Stimulated activated CD8-positive, alpha-beta memory T cell treated with anti-CD3 and anti-CD28 coated beads, Interleukin-7, amount 100 ng/mL, for 24 hours (primary cell): ENCODE data around the gene PAPPA.

ENCODE experiments used
- DNase-seq: peaks from one replicate; pipeline ENCODE4 v3.0.0-alpha.2; 2020; ENCODE audit warnings: low read depth

Gene PAPPA

GRCh38 chr9:116151966-116152381 lies 1.6 kb upstream of the PAPPA start:
- no peak for DNase-seq

GRCh38 chr9:116152390-116152789 lies 1.2 kb upstream of the PAPPA start:
- no peak for DNase-seq

GRCh38 chr9:116152941-116153764 lies 438 bp upstream of the PAPPA start:
- no peak for DNase-seq

- DNase-seq = no peak
Observed at GRCh38 chr9:116154334-116154975, 864 bp downstream of the PAPPA start.

- no peak for DNase-seq
Observed at GRCh38 chr9:116154976-116155697, 1.5 kb downstream of the PAPPA start.

- DNase-seq = no peak
Observed at GRCh38 chr9:116155698-116156039, 2.1 kb downstream of the PAPPA start.

- no peak for DNase-seq
Observed at GRCh38 chr9:116156621-116157314, 3.2 kb downstream of the PAPPA start.

GRCh38 chr9:116157436-116158138 lies 4.0 kb downstream of the PAPPA start:
- DNase-seq = no peak

- no peak for DNase-seq
Observed at GRCh38 chr9:116160676-116161571, 7.3 kb downstream of the PAPPA start.

- DNase-seq = no peak
Observed at GRCh38 chr9:116162241-116162781, 8.7 kb downstream of the PAPPA start.

- no peak for DNase-seq
Observed at GRCh38 chr9:116163293-116164055, 9.9 kb downstream of the PAPPA start.

- DNase-seq = no peak
Observed at GRCh38 chr9:116165912-116166311, 12.3 kb downstream of the PAPPA start.

GRCh38 chr9:116166713-116167112 lies 13.1 kb downstream of the PAPPA start:
- DNase-seq = no peak

- no peak for DNase-seq
Observed at GRCh38 chr9:116168231-116168630, 14.6 kb downstream of the PAPPA start.

GRCh38 chr9:116172216-116172615 lies 18.6 kb downstream of the PAPPA start:
- no peak for DNase-seq

- DNase-seq = no peak
Observed at GRCh38 chr9:116174347-116174746, 20.8 kb downstream of the PAPPA start.

GRCh38 chr9:116175614-116176013 lies 22.0 kb downstream of the PAPPA start:
- no peak for DNase-seq

- no peak for DNase-seq
Observed at GRCh38 chr9:116178481-116179211, 25.1 kb downstream of the PAPPA start.

- DNase-seq = no peak
Observed at GRCh38 chr9:116179568-116179967, 26.0 kb downstream of the PAPPA start.
